LHCN-M2 (cell line): ENCODE results near the gene TACO1. TPM values are rescaled to one million over a fixed set of nuclear protein-coding genes. Genes with fewer than 3 reads are reported as not detected.

Experiments used
- DNase-seq: peaks from one replicate; pipeline ENCODE4 v3.0.0-alpha.2; 2012; ENCODE audit warnings: low read depth
- total RNA-seq: library from RNA; depleted of rRNA; stranded (reverse); fragments of >200 nt; gene quantifications from 2 replicates; pipeline ENCODE4 v1.2.3, GENCODE V29; 2014; rRNA removed

Gene TACO1
- total RNA-seq, 1 experiment from 2014 or later = 18.6 TPM

DNA sequence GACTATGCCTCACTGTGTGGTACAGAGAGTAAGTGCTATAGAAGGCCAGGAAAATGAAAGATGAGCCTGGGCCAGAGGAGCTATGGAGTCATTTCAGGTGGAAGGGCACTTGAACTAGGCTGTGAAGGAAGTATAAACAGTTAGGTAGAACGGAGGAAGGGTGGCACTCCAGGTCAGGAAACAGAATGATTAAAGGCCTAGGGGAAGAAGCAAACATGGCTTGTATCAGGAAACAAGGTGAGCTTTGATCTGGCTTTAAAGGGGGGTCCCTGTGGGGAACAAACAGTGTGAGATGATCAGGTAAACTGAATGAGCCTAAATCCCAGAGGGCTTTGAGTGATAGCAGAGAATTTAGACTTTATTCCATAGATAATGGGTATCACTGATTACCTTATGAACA, 38.4 kb downstream of the TACO1 start:
- no peak for DNase-seq

- no peak for DNase-seq
These were observed 39.3 kb downstream of the TACO1 start for GRCh38 chr17:63640038-63640437.

GRCh38 chr17:63641692-63642448, 41.2 kb downstream of the TACO1 start:
- no peak for DNase-seq

- DNase-seq = no peak
These were observed 44.2 kb downstream of the TACO1 start for GRCh38 chr17:63644846-63645245.

GRCh38 chr17:63645775-63646487, 45.2 kb downstream of the TACO1 start:
- no peak for DNase-seq

- DNase-seq = no peak
These were observed 45.8 kb downstream of the TACO1 start for GRCh38 chr17:63646488-63646806.

- DNase-seq = peak; percentile 32
These were observed 46.5 kb downstream of the TACO1 start for GRCh38 chr17:63647065-63647725.

GRCh38 chr17:63647936-63648335, 47.2 kb downstream of the TACO1 start:
- no peak for DNase-seq

- DNase-seq = no peak
These were observed 49.1 kb downstream of the TACO1 start for GRCh38 chr17:63649813-63650212.

DNA sequence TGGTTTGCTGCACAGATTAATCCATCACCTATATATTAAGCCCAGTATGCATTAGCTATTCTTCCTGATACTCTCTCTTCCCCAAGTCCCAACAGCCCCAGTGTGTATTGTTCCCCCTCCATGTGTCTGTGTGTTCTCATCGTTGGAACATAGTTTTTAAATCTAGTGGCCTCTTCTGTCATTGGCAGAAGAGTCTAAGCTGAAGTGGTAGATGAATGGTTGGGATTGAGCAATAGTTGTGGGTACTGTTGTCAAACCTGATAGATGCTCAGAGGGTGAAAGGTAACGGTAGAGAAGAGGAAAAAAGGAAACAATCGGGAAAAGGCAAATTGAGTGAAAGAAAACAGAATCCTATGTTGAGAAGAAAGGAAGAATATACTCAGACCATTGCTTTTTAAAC, 51.4 kb downstream of the TACO1 start:
- no peak for DNase-seq

GRCh38 chr17:63653050-63653449, 52.4 kb downstream of the TACO1 start:
- DNase-seq = no peak

GRCh38 chr17:63657786-63658185, 57.1 kb downstream of the TACO1 start:
- DNase-seq = no peak

Other genes starting within 250 kb of the TACO1 start
- 3.8 and 6.7 TPM in 2 replicates for gene CYB561, start 154.6 kb upstream of the TACO1 start, total RNA-seq
- gene ACE, start 123.8 kb upstream of the TACO1 start, total RNA-seq = 0.63 TPM in 1 of 2 replicates, not detected in the other
- not detected in 2 replicates for gene KCNH6, start 77.5 kb upstream of the TACO1 start, total RNA-seq
- gene DCAF7, start 50.4 kb upstream of the TACO1 start, total RNA-seq = 33.7 and 41.0 TPM in 2 replicates
- gene MAP3K3, start 21.5 kb downstream of the TACO1 start, total RNA-seq = 31.5 TPM in 2 replicates
- 10.5 and 11.7 TPM in 2 replicates for gene LIMD2, start 99.2 kb downstream of the TACO1 start, total RNA-seq
- 21.6 and 21.7 TPM in 2 replicates for gene STRADA, start 140.9 kb downstream of the TACO1 start, total RNA-seq
- gene CCDC47, start 172.7 kb downstream of the TACO1 start, total RNA-seq = 51.3 and 60.3 TPM in 2 replicates
- gene DDX42, start 173.3 kb downstream of the TACO1 start, total RNA-seq = 38.1 and 49.6 TPM in 2 replicates
- 51.4 and 71.6 TPM in 2 replicates for gene PSMC5, start 226.5 kb downstream of the TACO1 start, total RNA-seq
- gene FTSJ3, start 226.8 kb downstream of the TACO1 start, total RNA-seq = 39.1 and 44.3 TPM in 2 replicates
- gene SMARCD2, start 241.8 kb downstream of the TACO1 start, total RNA-seq = 94.3 and 94.5 TPM in 2 replicates